HG03196 (cell line): ENCODE data around the gene DEPP1.

ENCODE experiments used
- ATAC-seq: cut with Tn5 transposase; IDR thresholded peaks from one replicate; pipeline ENCODE4 v1.9.1; 2021; ENCODE audit not compliant: unreplicated experiment

Gene DEPP1

DNA sequence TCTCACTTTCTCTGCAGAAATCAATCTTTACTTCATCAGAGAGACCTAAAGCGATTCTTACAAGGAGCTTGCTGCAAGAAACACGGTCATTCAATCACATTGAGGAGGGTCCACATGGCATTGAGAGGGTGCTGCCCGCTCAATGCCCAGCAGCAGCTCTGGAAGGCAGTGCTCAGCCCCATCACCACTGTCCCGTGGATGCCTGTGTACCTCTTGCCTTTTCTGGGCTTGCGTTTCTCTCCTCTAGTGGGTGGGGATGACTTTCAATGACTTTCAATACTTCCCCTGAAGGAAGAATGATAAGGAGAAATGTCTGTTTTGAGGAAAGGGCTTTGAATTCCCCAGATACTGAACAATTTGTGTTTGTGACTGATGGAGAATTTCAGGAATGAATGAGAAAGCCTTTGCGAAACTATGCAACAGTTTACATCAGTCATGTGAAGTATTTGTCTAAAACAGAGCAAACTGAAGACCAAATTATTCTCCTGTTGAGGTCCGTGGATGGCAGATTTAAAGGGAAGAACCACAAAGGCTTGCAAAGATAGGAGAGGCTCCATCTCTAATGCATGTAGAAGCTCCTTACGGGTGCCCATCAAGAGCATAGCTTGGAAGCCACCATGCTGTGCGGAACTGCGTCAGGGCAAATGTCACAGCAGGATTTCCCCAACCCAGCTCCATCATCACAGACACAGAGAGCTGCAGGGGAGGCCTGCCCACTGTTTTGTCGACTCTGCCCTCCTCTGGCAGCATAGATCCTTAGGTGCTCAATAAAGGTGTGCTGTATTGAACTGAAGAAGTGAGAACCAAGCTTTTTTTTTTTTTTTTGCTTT is 15.5 kb upstream of the DEPP1 start:
- no peak for ATAC-seq

DNA sequence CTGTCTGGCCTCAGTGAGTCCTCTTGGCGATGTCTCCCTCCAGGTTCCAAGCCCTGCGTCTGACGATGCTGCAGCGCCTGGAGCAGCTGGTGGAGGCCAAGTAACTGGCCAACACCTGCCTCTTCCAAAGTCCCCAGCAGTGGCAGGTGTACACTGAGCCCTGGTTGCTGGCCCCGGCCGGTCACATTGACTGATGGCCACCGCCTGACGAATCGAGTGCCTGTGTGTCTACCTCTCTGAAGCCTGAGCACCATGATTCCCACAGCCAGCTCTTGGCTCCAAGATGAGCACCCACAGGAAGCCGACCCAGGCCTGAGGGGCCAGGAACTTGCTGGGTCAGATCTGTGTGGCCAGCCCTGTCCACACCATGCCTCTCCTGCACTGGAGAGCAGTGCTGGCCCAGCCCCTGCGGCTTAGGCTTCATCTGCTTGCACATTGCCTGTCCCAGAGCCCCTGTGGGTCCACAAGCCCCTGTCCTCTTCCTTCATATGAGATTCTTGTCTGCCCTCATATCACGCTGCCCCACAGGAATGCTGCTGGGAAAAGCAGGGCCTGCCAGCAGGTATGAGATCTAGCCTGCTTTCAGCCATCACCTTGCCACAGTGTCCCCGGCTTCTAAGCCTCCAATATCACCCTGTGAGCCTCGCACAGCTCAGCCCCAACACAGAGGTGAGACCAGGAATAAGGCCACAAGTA is 14.8 kb upstream of the DEPP1 start:
- ATAC-seq, result no peak

DNA sequence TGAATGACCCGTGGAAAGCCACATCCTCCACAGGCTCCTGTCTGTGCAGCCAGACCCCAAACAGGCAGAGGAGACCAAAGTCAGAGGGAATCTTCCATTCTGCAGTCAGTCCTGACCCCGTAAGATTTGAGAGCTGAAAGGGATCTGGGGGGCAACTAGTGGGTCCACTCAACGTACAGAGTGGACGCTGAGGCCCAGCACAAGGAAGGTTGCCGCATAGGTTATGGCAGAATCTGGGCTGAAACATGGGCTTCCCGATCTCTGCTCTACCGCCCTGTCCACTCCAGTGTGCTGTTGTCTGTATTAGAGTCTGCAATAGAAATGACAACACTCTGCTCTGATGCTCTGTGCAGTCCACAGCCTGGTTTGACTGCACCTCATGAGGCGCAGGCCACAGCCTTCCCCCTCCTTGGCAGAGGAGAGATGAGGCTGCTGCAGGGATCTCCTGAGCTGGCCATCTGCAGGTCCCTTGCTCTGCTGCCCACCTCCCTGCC is 14.2 kb upstream of the DEPP1 start:
- ATAC-seq, result no peak

DNA sequence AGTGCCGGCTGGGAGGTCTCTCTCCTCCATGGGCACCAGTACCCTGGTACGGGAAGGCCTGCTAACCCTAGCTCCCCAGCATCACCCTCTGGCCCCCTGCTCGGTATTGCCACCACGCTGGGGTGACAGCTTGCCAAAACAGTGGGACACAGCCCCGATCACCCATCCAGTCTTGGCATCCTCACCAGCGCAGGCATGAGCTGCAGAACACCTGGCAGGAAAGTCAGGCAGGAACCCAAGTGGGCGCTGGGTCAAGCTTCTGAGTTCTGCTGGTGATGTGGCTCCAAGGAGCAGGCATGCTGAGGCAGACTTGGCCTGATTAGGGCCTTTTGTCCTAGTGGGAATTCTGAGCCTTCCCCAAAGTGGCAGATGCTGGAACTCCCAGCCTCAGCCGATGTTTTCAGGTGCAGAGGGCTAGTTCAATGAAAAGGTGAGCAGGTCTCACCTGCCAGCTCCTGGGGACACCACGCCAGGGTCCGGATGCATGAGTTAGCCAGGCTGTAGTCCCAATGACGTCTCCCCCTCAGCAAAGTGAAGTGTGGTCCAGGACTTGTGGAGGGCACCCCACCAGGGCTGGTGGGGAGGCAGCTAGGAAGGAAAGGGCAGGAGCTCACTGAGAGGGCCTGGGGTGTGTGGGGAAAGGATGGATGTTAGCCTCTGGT is 13.6 kb upstream of the DEPP1 start:
- no peak for ATAC-seq

DNA sequence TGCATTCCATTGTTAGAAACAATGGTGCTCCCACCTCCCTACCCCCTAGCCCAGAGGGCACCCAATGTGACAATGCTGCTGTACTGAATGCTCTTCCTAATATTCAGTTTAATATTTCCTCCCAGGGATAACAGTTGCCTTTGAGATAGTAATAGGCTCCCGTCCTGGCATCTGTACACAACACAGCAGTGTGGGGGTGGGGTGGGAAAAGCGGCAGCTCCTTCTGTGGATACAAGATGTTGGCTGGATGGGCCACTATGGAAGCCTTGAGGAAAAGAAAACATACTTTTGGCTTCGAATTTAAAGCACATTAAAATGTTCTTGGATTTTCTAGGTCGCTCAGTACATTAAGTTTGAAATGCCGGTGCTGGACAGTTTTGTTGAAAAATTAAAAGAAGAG is 13.0 kb upstream of the DEPP1 start:
- no peak for ATAC-seq

DNA sequence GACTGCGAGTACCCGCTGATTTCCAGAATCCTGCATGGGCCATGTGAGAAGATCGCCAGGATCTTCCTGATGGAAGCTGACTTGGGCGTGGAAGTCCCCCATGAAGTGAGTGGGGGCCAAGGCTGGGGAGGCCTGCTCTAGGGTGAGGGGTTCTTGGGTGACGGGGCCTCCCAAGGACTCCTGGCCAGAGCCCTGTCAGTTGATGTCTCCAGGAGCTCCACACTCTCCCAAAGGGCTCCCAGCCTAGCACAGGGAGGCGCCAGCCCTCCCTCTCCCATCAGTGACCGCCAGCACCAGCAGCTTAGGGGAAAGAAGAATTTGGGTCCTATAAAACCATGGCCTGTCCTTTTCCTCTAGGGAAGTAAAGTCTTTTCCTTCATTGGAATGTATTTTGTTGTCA is 12.4 kb upstream of the DEPP1 start:
- ATAC-seq, result no peak

DNA sequence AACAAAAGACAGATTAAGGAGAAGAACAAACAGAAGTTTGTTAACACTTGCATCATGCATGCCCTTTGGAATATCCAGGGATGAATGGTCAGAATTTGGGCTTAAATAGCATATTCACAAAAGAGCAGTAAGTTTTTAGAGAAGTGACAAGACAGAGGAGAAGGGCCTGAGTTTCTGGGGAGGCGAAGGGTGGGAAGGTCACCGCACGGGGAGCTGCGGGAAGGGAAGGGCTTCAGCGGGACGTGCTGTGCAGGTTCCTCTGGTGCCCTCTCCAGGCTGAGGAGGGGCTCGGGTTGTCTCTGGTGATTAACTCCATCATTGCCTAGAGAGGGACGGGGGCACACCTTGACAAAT is 11.7 kb upstream of the DEPP1 start:
- no peak for ATAC-seq

DNA sequence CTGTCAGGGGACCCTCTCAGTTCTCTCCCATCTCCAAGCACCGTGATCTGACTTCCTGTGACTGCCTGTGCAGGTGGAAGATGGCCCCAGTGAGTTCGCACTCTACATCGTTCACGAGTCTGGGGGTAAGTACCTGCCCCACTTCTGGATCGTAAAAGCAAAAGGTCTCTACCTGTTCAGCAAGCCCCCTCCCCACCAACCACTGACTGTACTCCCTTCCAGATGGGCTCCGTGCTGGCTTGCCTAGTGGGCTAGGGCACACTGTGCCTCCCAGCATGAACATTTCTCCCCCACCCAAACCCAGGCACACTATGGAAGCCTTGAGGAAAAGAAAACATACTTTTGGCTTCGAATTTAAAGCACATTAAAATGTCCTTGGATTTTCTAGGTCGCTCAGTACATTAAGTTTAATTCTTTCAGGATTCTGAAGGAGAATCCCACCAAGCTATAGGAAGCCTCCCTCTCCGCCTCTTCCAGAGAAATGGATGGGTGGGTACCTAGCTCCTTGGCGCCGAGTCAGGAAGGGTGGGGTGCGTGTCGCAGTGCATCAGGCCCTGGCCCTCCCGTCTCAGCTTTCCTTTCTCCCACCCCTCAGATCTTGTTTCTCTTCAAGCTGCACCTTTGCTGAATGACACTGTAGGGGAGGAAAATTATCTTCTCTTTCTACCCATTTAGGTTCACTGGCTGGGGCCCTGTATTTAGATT is 11.1 kb upstream of the DEPP1 start:
- ATAC-seq, result no peak

DNA sequence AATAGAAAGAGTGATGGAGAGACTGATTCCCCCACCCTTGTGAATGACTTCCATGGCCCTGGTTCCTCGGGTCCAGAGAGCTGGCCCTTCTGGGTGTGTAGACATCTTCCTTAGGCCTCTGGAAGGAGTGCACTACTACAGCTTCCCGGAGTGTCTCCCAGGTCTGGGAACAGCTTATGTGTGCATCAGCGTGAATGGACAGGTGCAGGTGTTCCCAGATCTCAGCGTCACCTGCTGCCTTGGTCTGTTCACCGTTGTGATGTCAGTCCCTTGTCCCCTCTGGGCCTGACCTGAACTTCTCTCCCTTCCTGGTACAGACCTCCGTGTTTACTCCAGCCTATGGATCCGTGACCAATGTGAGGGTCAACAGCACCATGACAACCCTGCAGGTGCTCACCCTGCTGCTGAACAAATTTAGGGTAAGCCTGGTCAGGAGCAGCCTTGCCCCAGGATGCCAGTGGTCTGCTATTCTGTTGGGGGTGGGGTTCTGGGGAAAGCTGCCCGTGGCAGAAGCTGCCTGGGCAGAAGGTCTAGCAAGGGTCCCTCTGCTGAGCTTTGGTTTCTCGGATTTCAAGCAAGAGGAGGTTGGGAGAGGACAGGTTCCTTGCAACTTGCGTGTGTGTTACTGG is 10.5 kb upstream of the DEPP1 start:
- ATAC-seq, result no peak

DNA sequence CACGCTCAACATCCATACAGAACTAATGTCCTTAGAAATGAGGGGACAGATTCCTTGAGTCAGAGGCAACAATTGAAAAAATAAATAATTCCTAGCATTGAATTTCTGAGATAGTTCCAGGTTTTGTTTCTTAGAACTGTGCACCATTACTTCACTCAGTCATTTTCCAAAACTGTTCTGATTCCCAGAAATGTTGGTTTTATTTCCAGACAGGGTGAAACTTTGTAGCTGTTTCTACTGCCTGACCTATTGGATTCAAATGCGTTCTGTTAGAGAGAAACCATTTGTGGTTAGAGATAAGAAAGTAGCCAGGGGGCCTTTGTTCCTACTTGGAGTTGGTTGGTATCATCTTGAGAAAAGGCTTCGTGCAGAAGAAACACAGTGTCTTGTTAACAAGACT is 8.1 kb upstream of the DEPP1 start:
- ATAC-seq, result no peak

DNA sequence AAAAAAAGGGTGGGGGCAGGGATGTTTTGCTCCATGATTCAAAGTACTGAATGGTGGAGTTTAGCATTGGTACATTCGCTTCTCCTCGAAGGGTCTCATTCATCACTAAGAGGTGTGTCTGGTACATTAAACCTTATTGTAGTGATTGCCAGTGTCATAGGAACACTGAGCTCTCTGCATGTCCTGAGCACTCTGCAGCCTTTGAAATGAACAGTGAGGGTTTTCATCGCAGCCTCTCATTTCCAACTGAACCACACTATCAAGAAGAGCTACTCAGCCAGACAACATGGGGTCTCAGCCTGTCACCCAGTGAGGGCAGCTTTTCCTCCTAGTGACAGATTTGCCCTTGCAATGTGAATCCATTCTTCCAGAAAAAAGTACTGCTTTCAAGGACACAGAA is 7.6 kb upstream of the DEPP1 start:
- no peak for ATAC-seq

DNA sequence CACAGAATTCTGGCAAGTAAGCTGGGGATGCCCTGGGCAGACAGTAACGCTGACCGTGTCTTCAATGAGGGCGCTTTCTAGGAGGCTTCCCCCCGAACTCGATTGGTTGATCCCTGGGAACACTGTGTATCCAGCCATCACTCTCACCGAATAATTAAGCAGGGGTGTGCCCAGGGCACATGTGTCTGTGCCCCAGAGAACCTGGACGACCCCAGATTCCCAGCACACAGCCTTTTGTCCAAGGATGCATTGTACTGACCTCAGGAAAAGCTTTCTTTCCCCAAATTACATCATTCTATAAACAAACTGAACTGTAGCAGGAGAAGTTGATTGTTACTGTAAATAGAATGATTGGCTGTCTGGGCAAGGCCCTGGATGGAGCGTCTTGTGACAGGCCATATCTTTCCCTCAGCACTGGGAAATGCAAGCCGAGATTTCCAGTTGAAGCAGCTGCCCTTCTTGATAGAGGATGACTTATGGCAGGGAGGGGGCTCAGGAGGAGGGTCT is 6.6 kb upstream of the DEPP1 start:
- no peak for ATAC-seq

DNA sequence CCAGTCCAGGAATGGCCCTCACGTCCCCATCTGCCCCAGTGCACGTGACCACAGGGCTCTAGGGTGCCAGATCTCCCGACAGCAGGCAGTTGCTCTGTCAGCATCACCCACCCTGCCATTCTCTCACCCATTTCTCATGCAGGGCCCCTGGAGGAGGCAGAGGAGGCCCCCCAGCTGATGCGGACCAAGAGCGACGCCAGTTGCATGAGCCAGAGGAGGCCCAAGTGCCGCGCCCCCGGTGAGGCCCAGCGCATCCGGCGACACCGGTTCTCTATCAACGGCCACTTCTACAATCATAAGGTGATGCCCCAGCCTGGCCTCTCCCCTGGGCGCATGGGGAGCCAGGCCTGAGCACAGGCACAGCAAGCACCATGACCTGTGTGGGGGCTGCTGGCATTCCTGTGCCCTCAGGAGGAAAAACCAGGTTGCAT is 6.1 kb upstream of the DEPP1 start:
- ATAC-seq, result no peak

DNA sequence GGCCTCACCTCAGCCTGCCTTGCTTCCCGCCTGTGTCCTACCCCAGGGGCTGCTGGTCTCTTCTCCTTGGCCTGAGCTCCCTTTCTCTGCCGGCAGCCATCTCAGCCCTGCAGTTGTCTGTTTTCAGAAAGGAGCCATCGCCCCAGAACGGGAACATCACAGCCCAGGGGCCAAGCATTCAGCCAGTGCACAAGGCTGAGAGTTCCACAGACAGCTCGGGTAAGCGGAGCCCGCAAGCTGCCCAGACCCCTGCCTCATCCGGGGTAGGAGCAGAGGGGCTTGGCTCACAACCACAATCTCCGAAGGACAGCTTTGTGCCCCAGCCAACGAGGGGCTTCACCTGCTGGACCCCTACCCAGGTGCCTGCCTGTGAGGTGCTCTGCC is 5.3 kb upstream of the DEPP1 start:
- ATAC-seq, result no peak

DNA sequence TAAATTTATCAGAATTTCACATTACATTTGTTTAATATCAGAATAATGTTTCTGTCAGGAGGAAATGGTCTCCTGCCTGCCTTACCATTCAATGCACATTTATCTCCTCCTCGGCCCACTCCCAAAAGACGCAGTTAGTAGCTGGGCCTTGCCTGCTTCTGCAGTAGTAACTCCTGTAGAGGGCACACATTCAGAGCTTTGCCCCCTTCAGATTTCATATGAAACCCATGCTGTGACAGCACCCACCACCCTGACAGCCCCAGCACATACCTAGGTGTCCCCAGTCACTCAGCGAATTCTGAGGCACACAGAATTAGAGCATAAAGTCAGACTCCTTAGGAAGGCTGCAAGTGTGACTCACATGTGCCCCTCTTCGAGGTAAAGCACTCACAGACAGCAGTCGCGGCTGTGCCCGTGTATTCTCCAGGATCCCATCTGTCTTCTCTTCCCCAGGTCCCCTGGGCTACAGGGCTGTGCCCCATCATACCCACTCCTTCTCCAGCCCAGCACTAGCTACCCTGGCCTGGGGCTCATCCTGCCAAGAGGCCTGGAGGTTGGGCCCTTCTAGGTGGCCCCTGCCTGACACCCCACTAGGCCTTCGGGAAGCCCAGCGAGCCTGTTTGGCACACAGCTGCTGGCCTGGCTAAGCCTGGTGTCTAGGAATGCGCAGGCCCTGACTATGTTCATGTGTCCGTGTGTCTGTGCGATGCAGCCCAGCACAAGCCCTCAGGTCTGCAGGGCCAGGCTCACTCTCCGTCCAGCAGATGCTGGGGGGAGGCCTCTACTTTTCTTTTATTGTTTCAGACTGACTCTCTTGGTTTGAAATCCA is 4.7 kb upstream of the DEPP1 start:
- ATAC-seq, result no peak

DNA sequence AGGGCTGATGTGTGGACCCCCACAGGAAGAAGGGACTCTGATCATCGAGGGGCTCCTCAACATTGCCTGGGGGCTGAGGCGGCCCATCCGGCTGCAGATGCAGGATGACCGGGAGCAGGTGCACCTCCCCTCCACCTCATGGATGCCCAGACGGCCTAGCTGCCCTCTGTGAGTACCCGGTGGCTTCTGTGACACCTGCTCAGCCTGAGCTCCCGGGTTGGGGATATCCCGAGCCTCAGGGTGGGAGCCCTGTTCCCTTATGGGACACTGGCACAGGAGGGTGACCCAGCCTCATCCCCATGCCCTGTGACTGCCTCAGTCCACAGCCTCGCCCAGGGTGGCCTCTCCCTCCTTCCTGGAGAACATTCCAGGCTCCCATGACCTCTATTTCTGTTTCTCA is 3.9 kb upstream of the DEPP1 start:
- no peak for ATAC-seq

DNA sequence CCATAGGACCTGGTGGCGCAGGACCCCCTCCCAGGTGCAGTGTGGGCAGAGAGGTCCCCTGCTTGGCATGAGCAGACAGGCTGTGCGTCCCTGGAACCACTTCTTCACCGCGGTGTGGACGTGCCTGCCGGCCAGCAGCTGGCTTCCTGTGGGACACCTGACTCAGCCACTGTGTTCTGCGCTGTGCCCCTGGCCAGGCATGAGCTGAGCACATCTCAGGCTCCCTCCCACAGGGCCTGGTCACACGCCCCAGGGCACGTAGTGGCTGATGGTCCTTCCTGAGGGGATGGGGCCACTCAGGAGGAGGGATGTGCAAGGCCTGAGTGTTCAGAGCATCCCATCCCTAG is 3.5 kb upstream of the DEPP1 start:
- ATAC-seq, result no peak

DNA sequence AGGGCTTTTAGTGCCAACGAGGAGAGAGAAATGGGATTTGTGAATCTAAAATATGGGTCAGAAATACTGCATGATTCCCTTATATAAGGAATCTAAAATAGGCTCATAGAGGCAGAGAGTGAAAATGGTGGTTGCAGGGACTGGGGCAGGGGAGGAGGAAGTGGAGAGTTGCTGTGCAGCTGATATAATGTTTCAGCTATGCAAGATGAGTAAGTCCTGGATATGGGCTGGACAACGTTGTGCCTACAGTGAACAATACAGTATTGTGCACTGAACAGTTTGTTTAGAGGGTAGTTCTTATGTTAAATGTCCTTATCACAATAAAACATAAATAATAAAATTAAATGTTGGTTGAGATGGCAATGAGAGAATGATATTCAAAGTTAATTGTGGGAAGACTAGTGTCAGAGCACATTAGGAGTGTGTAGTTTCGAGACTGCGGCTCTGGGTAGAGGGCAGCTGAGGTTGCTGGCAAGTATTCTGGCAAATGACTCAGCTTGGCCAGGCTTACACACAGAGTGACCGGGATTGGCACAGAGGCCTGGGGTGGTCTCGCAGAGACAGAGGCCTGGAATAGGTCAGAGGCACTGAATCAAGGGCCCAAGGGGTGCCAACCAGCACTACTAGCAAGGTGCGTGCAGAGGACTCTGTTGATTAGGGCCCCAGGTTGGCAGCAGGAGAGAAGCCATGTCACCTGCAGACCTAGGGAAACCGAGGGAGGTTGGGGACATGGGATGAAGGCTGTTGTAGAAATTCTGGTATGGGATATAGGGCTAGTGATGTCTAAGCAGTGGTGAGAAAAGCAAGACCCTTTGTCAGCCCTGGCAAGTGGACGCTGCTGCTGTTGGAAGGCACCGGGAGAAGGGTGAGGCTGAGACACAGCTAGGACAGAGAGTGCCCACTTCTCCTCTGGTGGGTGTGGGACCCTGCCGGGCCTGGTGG is 2.8 kb upstream of the DEPP1 start:
- peak; percentile 38 for ATAC-seq
